CD4-positive, alpha-beta T cell treated with Interferon gamma for 1 hour (primary cell): Measurements from ENCODE around the gene AKR1A1.
"Not testable (repeated sequence)": the region's sequence is repeated elsewhere in the genome, so short reads cannot be mapped to it uniquely, and the experiment has no call there.

Experiments
- DNase-seq: peaks from one replicate; pipeline ENCODE4 v3.0.0-alpha.2; 2020

The AKR1A1 gene

DNA sequence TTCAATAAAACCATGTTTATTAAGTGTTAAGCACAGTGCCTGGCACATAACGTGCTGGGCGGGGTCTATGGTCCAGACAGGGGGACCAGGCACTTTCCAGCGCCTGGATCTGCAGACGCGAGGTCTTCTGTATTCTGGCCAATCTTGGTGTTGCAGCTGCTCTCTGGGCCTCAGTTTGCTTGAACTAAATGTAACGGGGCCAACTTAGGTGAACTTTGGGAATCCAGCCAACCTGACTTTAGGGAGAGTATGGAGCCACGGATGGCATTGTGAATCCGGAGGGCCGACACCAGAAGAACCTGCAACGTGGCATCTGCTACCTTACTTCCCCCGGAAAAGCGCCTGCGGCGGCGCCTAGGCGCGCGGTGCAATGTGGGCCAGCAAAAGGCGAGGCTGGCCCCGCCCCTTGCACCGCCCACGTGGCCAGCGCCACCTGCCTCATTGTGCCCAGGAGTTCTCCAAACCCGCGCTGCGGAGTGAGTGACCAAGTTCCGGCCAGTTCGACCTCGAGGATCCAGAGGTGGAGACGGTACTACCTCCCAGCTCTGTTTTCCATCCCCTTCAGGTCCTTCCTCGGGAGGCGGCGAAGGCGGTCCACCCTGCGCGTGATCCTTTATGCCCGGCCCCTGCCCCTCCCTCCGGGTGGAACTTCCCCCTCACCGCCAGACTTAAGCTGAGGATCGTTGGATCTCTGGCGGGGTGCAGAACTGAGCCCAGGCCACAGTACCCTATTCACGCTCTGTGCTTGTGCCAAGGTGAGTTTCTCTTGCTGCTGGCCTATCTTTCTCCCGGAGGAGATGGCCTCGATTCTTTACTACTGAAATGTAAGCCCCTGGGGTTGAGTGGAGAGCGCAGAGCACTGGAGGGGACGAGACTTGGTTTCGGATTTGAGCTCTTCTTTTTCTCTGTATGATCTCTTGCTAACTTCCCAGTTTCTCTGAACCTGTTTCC, at the start of gene AKR1A1:
Gene AKR1A1 (plus strand): TSS at position 426 of the 951 bp plus-strand sequence. CDS start 10,969 bp downstream, outside the sequence.
- DNase-seq = peak; percentile 84

DNA sequence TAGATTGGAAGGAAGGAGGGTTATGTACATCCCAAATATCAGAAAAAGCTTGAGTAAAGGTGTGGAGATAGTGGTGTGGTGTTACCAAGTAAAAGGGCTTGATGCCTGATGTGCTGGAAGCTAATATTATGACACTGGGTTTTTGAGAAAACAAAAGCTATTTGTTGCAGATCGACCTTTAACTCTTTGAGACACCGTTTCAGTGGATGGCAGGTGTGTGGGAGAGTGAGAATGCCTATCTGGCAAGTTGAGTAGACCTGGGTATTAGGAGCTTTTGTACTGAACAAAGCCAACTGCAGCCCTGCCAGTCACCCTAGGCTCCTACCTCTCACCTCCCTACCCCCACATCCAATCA, 49.1 kb upstream of the AKR1A1 start:
- no peak for DNase-seq

DNA sequence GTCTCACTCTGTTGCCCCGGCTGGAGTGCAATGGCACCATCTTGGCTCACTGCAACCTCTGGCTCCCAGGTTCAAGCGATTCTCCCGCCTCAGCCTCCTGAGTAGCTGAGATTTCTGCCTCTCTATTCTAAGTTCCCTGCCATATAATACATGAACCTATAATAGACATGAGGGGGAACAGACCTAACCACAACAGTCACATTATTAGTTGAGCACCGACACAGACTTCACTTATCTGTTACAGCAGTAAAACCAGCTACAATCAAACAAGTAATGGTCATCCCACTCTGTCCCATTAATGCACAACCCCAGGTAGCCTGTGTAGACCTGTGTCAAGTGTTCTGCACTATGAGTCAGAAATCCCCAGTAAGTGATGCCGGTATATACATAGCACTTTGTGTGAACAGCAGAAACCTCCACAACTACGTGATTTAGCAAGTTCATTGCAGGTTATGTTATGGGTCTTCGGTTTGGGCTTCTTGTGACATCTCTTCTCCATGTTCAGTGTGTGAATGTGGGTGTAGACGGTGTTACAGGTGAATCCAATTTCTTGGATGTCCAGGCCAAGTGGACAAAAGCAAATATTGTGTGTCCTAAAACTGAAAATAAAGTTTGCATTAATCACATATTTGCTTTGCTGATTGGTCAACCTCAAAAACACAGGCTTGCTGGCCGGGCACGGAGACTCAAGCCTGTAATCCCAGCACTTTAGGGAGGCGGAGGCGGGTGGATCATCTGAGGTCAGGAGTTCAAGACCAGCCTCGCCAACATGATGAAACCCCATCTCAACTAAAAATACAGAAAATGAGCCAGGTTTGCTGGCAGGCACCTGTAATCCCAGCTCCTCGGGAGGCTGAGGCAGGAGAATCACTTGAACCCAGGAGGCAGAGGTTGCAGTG, 46.9 kb upstream of the AKR1A1 start:
- DNase-seq = no peak

DNA sequence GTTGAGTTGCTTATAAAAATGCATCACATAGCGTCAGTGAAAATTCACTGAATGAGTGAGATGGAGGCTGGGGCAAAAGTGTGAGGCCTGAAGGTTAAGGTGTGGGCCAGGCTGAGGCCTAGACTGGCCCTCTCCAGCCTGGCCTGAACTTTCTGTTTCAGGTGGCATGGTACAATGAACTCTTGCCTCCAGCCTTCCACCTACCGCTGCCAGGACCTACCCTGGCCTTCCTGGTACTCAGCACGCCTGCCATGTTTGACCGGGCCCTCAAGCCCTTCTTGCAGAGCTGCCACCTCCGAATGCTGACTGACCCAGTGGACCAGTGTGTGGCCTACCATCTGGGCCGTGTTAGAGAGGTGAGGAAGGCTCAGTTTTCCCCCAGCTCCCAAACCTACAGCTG, 43.4 kb upstream of the AKR1A1 start:
- no peak for DNase-seq

GRCh38 chr1:45507893-45508292, 42.7 kb upstream of the AKR1A1 start:
- DNase-seq = no peak

GRCh38 chr1:45508295-45509151, 42.1 kb upstream of the AKR1A1 start:
- DNase-seq = no peak

DNA sequence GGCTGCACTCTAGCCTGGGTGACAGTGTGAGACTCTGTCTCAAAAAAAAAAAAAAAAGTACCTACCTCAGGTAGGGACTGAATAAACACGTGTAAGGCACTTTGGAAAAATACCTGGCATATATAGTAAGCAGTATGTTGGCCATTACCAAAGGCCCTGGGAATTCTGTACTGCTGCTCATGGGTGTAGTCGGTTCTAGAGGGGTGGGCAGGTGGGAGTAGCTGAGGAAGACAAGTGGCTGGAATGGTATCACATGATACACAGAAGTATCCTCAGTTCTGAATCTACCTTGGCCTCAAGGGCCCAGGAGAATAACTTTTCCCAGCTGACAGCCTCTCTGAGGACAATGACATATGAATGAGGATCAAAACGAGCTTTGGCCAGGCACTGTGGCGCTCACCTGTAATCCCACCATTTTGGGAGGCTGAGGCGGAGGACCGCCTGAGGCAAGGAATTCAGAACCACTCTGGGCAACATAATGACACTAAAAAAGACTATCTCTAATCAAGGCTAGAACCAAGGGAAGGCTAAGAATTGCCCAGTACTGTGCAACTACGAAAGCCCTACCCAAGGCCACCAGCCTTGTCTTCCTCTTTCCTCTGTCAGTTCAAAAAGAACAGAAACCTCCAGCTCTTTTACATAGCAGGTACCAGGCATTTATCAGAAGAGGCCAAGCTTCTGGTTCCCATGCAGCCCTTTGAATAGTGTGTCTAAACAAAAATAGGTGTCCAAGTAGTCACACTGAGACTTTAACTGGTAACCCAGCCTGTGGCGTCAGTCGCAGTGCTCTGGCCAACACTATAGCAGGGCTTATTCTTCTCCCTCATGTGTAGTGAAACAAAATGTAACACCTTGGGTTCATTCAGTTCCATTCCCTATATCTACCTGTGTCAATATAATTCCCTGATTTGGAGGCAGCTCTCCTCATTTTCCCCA, 40.3 kb upstream of the AKR1A1 start:
- no peak for DNase-seq

GRCh38 chr1:45510972-45511527, 39.6 kb upstream of the AKR1A1 start:
- DNase-seq = no peak

DNA sequence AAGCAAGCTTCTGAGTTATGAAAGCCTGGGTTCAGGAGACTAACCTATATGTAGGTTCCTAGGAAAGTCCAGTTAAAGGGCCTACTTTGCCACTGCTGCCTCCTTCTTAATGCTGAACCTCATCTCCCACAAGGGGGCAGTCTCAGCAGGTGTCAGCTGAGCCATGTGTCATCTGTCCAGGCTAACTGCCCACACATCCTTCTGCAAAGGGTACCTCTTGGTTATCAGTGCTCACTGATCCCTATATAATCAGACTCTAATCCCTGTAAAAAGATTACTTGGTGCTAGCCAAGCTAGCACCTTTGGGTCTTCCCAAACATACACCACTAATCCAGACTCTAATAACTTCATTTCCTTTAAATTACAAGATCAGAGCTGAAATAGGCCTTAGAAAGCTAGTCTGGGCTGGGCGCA, 38.0 kb upstream of the AKR1A1 start:
- peak; percentile 42 for DNase-seq

GRCh38 chr1:45513532-45514260, 36.9 kb upstream of the AKR1A1 start:
- DNase-seq = not testable (repeated sequence)

GRCh38 chr1:45516036-45516435, 34.6 kb upstream of the AKR1A1 start:
- no peak for DNase-seq

DNA sequence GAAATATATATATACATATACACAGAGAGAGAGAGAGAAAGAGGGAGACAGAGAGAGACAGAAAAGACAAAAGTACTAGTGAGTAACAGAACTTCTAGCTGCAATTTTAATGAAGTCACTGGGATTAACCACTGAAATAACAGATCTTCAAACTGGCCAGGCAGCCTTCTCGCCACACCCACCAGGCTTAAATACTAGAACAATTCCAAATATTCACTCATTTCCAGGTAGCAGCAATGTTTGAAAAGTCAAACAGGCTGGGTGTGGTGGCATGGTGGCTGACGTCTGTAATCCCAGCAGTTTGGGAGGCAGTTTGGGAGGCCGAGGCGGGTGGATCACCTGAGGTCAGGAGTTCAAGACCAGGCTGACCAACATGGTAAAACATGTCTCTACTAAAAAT, 34.2 kb upstream of the AKR1A1 start:
- DNase-seq = no peak

DNA sequence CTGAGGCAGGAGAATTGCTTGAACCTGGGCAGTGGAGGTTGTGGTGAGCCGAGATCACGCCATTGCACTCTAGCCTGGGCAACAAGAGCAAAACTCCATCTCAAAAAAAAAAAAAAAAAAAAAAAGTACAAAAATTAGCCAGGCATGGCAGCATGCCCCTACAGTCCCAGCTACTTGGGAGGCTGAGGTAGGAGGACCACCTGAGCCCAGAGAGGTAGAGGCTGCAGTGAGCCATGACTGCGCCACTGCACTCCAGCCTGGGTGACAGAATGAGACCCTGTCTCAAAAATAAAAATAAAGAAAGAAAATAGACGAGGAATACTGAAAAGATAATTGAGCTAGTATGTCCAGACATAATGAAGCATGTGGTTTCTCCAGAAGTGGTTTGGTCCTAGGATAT, 32.3 kb upstream of the AKR1A1 start:
- not testable (repeated sequence) for DNase-seq

- no peak for DNase-seq
Observed at GRCh38 chr1:45518910-45519309, 31.7 kb upstream of the AKR1A1 start.

GRCh38 chr1:45519774-45520173, 30.9 kb upstream of the AKR1A1 start:
- not testable (repeated sequence) for DNase-seq

DNA sequence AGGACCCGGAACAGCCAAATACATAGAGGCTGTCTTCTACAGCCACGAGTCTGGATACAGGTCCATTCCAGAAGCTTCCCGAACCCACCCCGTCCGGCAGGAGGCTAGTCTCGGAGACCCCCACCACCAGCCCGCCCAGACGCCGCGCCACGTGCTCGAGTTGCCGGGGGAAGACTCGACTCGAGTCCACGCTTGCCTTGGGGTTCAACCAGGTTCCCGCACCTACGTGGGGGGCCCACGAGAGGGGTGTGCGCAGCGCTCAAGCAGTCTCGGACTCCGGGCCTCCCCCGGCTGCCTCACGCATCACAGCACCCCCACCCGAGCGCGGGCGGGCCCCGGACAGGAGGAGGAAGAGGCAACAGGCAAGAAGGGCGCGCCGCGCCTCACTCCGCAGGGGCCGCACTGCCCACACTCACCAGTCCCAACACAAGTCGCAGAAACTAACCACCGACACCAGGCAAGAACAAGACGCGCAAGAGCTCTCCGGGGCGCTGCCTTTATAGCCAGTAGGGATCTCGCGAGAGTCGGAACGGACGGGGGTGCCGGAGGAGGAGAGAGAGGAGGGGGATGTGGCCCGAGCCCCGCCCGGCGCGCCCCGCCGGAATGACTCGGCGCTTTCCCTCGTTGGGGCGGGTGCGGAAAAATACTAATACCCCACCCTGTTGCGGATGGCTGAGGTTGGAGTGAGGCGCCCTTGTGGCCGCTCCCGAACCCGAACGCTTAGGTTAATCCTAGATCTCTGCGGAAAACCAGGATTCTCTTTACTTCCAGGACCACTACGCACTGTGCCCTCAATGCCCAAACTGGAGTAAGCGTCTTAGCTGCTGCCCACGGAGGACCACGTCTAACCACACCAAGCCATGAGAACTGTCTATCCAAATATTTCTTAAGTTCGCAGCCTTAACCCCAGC, 29.0 kb upstream of the AKR1A1 start, which contains the start of gene PRDX1:
Gene PRDX1 (minus strand): TSS at position 472 of the 911 bp plus-strand sequence. CDS start 2,841 bp downstream, outside the sequence.
- DNase-seq = peak; percentile 95

GRCh38 chr1:45522324-45523104, 28.1 kb upstream of the AKR1A1 start:
- no peak for DNase-seq

DNA sequence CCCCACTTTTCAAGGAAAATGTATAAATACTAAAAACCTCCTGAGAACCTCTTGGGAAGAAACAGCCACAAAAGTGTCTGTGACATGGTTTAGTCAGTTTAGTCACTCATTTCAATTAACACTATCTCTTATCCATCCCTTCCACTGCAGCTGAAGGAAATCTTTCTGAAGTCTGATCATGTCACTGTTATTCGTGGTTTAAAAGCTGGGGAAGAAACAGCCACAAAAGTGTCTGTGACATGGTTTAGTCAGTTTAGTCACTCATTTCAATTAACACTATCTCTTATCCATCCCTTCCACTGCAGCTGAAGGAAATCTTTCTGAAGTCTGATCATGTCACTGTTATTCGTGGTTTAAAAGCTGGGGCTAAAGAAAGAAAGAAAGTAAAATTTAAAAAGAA, 27.1 kb upstream of the AKR1A1 start:
- DNase-seq = not testable (repeated sequence)
